GM10248 (cell line): Measurements from ENCODE around the gene KCTD19.

Experiments
- CTCF ChIA-PET: fragments of 300-600 bp; sonication (Branson Sonifier 250); formaldehyde crosslinking; extraction: SDS; loops from one replicate; lab custom pipeline; 2021; ENCODE audit warnings: antibody characterized with exemption; lab: Yijun Ruan, JAX
- POLR2A ChIA-PET: fragments of 350-650 bp; sonication (Branson Sonifier 250); formaldehyde crosslinking; extraction: SDS; loops from one replicate; lab custom pipeline; 2020; ENCODE audit warnings: antibody characterized with exemption; lab: Yijun Ruan, JAX
- DNase-seq: peaks from one replicate; pipeline ENCODE4 v3.0.0; 2012; ENCODE audit errors: extremely low spot score
- CTCF ChIP-seq: IDR thresholded peaks from 2 replicates; pipeline ENCODE4 v1.5.1; 2012; ENCODE audit warnings: mild to moderate bottlenecking, low read depth; ENCODE audit errors: extremely low read depth, missing control alignments, control extremely low read depth

The KCTD19 gene

GRCh38 chr16:67333315-67333714 is 6.8 kb upstream of the KCTD19 start:
- CTCF ChIA-PET: interaction anchor here (1.4 kb wide), 1 partner anchor 13 kb away, joined by 3 read pairs; no protein-coding TSS in a partner anchor
- POLR2A ChIA-PET: no interaction called here
- no peak for DNase-seq
- no peak for TF ChIP-seq CTCF

- TF ChIP-seq CTCF: no peak
- ChIA-PET POLR2A (no interaction called here), CTCF (interaction anchor here (1.2 to 5.2 kb wide), 3 partner anchors 14 to 70 kb away, joined by 3 to 18 read pairs (median 3); no protein-coding TSS in a partner anchor)
- no peak for DNase-seq
Measured at GRCh38 chr16:67329901-67330300, 3.4 kb upstream of the KCTD19 start.

GRCh38 chr16:67327743-67328142 is 1.2 kb upstream of the KCTD19 start:
- CTCF ChIA-PET: interaction anchor here (0.7 to 5.2 kb wide), 12 partner anchors 10 to 140 kb away, joined by 3 to 23 read pairs (median 4); partner anchors contain the start of gene ZDHHC1
- TF ChIP-seq CTCF: no peak
- peak; percentile 34 for DNase-seq
- POLR2A ChIA-PET: no interaction called here

GRCh38 chr16:67326115-67326471 is 448 bp downstream of the KCTD19 start:
- DNase-seq: no peak
- no peak for TF ChIP-seq CTCF
- ChIA-PET CTCF (interaction anchor here (0.7 to 5.2 kb wide), 17 partner anchors 10 to 347 kb away, joined by 3 to 23 read pairs (median 4); partner anchors contain the start of gene ATP6V0D1), POLR2A (no interaction called here)

- CTCF ChIA-PET: interaction anchor here (0.7 to 2.5 kb wide), 2 partner anchors 10 to 204 kb away, joined by 3 to 7 read pairs; no protein-coding TSS in a partner anchor
- no peak for DNase-seq
- POLR2A ChIA-PET: no interaction called here
- no peak for TF ChIP-seq CTCF
Measured at GRCh38 chr16:67317853-67318252, 8.7 kb downstream of the KCTD19 start.

GRCh38 chr16:67312719-67313118 is 13.8 kb downstream of the KCTD19 start:
- ChIA-PET CTCF (interaction anchor here (1.8 kb wide), 1 partner anchor 26 kb away, joined by 6 read pairs; no protein-coding TSS in a partner anchor), POLR2A (no interaction called here)
- no peak for TF ChIP-seq CTCF
- DNase-seq: no peak
